AG09309 (cell line): ENCODE measurements around the gene CLEC2B.
"Not testable (repeated sequence)": the region's sequence is repeated elsewhere in the genome, so short reads cannot be mapped to it uniquely, and the experiment has no call there.

Experiments
- DNase-seq: peaks from one replicate; pipeline ENCODE4 v3.0.0-alpha.2; 2010; ENCODE audit warnings: low read depth
- H3K4me3 ChIP-seq: 2 replicates; pipeline ENCODE4 v1.5.1; 2011; ENCODE audit warnings: mild to moderate bottlenecking, low read depth, low read length, moderate library complexity; ENCODE audit not compliant: control insufficient read depth
- CTCF ChIP-seq: IDR thresholded peaks from 2 replicates; pipeline ENCODE4 v1.5.1; 2011; ENCODE audit warnings: mild to moderate bottlenecking, low read depth, low read length, inconsistent platforms; ENCODE audit not compliant: insufficient read depth, control insufficient read depth; ENCODE audit errors: missing control alignments

The CLEC2B gene

GRCh38 chr12:9888665-9889273 is 19.6 kb upstream of the CLEC2B start:
- no peak for TF ChIP-seq CTCF
- no peak for DNase-seq
- H3K4me3 ChIP-seq: no peak overlapping the region

GRCh38 chr12:9883175-9883574 is 14.0 kb upstream of the CLEC2B start:
- DNase-seq: no peak
- TF ChIP-seq CTCF: no peak
- H3K4me3 ChIP-seq: no peak overlapping the region

- H3K4me3 ChIP-seq: no peak overlapping the region
- no peak for TF ChIP-seq CTCF
- no peak for DNase-seq
Observed at GRCh38 chr12:9881988-9882387, 12.8 kb upstream of the CLEC2B start.

GRCh38 chr12:9881246-9881645 is 12.1 kb upstream of the CLEC2B start, which contains the start of gene KLRF2:
Gene KLRF2 (plus strand): TSS chr12:9881489. CDS start chr12:9881596, 107 bp downstream.
- no peak within 1 kb of the TSS for H3K4me3 ChIP-seq
- no peak for DNase-seq
- no peak for TF ChIP-seq CTCF

- no peak overlapping the region for H3K4me3 ChIP-seq
- TF ChIP-seq CTCF: no peak
- DNase-seq: no peak
Observed at GRCh38 chr12:9880532-9881078, 11.5 kb upstream of the CLEC2B start.

GRCh38 chr12:9876120-9876519 is 7.0 kb upstream of the CLEC2B start:
- DNase-seq, H3K4me3 ChIP-seq: not testable (repeated sequence)

- H3K4me3 ChIP-seq: no peak overlapping the region
- DNase-seq: no peak
- no peak for TF ChIP-seq CTCF
Observed at GRCh38 chr12:9872742-9873141, 3.6 kb upstream of the CLEC2B start.
